Non-pigmented ciliary epithelial cell (primary cell): ENCODE results near the gene NPY4R.
"Not testable (repeated sequence)": the region's sequence is repeated elsewhere in the genome, so short reads cannot be mapped to it uniquely, and the experiment has no call there.

Experiments used
- DNase-seq: peaks from one replicate; pipeline ENCODE4 v3.0.0-alpha.2; 2010; ENCODE audit warnings: low read depth

NPY4R gene, protein sequence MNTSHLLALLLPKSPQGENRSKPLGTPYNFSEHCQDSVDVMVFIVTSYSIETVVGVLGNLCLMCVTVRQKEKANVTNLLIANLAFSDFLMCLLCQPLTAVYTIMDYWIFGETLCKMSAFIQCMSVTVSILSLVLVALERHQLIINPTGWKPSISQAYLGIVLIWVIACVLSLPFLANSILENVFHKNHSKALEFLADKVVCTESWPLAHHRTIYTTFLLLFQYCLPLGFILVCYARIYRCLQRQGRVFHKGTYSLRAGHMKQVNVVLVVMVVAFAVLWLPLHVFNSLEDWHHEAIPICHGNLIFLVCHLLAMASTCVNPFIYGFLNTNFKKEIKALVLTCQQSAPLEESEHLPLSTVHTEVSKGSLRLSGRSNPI

GRCh38 chr10:46465765-46466164 is at the start of gene NPY4R:
Gene NPY4R (minus strand): TSS chr10:46465958. CDS start chr10:46462635, 3,323 bp downstream.
- not testable (repeated sequence) for DNase-seq

- DNase-seq = no peak
Observed at GRCh38 chr10:46515366-46515765, 49.6 kb upstream of the NPY4R start.

DNA sequence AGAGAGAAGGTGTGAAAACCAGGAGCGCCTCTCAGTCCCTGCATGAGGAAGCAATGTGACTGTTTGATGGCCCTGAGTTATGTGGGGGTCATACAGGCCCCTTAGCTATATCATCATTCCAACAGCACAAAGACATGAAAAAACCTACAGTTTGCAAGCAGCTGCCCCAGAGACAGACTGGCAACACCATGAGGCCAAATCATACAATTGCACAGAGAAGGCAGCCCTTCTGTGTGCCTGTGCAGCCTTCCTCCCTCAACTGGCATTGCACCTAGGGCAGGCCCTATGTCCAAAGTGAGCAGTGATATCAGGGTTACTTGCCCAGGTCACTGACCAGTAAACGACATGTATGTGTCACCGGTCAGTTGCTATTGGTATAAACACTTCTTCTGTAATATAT is 49.1 kb upstream of the NPY4R start:
- no peak for DNase-seq

DNA sequence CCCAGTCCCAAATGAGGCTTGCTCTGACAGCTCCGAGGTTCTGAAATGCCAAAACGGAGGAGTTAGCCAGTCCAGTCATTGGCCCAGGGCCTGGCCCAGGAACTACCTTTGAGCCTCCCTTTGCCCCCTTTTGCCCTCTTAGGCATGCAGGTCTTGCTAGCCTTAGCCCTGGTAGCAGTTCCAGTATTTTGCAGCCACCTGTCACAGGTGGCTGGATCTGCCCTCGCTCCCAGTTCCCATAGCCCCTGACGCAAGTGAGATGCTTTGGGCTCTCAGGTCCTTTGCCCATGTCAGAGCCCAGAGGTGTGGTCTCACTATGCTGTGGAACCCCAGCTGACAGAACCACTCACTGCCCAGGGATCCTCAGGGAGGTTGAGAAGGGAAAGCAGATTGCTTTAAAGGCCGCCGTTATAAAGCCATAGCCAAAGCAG is 48.7 kb upstream of the NPY4R start:
- DNase-seq = no peak

DNA sequence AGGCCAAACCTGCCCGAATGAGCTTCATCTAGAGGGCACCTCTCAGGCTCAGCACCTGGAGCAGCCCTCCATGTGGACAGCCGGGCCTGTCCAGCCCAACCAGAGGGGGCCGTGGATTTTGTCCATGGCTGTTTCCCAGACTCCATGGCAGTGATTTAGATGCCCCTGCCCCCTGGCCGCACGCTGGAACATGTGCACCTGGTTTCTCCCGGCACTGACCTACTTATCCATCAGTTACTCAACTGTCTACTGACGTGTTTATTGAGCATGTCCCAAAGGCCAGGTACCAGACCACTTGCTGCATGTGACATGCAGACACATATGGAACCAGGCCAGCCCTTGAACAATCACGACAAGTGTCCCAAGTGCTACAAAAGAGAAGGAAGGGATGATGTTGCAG is 47.6 kb upstream of the NPY4R start:
- not testable (repeated sequence) for DNase-seq

DNA sequence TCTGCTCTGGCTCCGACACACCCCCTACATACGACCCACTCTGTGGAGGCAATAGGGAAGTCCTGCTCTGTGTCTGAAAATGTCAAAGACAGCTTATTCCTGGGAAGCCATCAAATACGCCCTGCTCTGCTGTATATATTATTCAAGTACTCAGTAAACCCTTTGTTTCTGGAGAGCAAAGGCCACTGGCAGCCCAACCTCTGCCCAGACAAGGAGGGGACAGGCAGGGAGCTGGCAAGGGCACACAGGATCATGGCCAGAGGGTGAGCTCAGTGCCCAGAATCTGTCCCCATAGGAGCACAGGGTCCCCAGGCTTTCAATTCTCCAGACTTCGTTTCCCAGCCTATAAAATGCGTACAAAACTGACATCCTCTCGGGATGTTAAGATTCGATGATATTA is 47.0 kb upstream of the NPY4R start:
- not testable (repeated sequence) for DNase-seq

DNA sequence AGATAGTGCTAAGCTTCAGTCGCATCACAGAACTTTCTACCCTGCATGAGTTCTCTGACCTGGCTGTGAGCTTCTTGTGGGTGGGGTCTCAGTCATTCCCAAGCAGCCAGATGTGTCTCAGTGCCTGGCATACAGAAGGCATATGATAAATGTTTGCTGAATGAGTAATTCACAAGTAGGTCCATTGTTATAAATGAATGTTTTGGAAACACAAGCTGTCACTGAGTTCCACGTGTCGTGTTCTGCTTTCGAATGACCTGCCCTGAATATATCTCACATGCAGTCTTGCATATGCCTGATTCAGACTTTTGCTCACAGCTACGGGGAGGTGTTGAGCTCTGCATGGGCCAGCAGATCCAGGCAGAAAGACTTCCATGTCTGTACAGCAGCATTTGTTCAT is 46.2 kb upstream of the NPY4R start:
- not testable (repeated sequence) for DNase-seq

DNA sequence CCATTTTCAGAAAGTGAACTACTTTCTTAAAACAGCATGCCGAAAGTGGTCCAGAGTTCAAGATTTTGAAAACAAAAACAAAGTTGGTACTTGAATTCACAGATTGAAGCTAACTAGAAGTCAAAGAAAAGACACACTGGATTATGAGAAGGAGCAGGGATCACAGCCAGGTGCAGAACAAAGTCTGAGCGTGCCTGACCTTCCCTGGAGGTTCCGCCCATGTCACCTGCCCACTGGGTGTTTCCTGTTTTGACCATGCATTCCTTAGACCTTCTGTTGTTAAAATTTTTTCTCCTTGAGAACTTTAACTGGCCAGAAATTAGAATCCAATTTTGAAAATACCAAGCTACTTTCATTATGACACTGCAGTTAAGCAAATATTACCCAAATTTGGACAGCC is 34.2 kb upstream of the NPY4R start:
- not testable (repeated sequence) for DNase-seq

DNA sequence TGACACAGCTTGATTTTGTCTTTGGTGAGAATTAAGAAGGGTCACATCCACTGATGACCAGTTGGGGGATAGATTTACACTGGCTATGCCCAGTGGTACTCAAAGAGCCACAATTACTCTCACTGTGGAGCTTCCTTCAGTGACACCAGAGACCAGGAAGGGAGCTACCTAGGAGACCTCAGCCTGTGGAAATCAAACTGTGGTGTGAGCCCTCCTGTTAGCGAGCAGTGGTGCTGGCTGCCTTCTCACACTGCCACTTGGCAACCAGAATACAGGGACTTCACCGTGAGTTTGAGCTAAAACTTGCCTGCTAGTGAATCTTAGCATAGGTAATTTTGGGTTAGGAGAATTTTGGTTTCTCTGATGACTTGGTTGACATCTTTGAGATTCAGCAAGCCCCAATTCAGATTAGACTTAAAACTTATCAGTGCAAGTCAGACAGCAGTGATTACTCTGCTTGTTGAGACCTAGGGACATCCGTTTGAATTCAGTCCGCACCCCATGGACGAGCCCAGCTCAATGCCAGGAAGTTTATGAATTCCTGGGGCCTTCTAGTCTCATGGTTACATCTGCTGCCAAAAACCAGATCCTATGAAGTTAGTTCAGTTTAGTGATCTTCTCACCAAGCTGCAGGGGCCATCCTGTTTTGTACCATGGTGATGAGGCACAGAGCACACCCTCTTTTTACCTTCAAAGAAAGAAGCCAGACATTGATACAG is 33.4 kb upstream of the NPY4R start:
- DNase-seq = not testable (repeated sequence)

- DNase-seq = not testable (repeated sequence)
Observed at GRCh38 chr10:46497878-46498277, 32.1 kb upstream of the NPY4R start.

DNA sequence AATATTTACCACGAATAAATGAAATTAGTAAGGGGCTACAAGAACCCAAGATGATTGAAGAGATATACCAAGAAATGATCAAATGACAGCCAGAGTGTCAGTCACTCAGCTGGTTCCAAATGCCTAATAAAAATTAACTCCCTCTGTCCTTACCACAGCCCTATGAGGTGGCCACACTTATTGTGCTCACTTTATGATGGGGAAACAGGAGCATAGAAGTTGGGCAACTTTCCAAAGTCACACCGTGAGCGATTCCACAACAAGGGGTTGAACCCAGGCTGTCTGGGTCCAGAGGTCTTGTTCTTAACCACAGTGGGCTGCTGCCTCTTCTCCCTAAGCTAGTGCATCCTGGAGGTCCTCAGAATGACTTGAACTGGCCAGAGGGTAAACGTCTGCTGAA is 31.6 kb upstream of the NPY4R start:
- DNase-seq = not testable (repeated sequence)

DNA sequence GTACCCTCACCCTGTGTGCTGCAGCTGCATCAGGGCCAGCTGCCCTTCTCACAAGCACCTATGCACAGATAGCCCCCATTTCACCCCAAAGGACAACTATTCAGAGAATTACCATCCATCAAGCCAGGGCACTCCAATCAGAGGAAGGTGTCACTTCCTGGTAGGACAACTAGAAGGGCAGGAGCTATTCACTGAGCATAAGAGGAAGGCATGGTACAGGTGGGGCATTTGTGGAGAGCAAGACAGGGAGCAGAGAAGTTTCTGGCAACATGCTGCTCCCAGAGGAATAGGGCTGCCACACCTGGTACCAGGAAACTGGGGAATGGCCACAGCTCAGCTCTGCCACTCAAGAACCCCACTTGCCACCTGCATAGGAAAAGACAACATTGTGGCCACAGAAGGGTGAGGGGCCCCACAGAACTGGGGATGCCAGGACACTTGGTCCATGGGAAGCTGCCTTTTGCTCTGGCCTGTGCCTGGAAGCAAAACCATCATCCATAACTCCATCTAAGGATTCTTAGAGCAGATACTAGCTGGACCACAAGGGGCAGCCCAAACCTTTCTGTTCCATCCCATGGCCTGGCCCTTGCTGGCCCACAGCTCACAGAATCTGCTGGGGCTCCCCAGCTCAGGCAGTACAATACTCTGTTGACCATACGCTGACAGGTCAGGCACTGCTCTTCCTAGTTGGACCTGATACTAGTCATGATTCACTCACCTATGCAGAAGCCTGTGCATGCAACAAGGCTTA is 25.8 kb upstream of the NPY4R start:
- DNase-seq = not testable (repeated sequence)

GRCh38 chr10:46490285-46490684 is 24.5 kb upstream of the NPY4R start:
- DNase-seq = not testable (repeated sequence)

- DNase-seq = not testable (repeated sequence)
Observed at GRCh38 chr10:46486459-46486858, 20.7 kb upstream of the NPY4R start.

DNA sequence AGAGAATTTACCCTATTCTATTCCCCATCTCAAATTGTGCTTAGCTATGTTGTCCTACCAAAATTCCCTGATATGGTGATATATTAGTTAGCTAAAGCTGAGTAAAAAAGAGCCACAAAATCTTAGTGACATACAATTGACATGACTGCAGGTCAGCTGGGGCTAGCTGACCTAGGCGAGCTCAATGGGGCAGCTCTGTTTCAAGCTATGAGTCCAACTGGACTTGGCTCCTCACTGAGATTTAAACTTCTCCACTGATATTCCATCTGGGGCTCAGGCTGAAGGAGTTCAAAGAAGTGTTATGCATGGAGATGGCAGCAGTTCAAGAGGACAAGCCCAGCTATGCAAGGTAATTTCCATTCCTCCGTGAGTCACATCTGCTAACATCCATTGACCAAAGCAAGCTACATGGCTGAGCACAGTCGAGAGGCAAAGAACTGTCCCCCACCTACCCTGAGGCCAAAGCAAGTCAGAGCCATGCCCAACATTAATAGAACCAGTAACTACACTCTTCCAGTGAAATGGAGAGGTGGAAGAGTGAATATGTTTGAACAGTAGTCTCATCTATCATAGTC is 9.1 kb upstream of the NPY4R start:
- not testable (repeated sequence) for DNase-seq

- not testable (repeated sequence) for DNase-seq
Observed at GRCh38 chr10:46473758-46474157, 8.0 kb upstream of the NPY4R start.

DNA sequence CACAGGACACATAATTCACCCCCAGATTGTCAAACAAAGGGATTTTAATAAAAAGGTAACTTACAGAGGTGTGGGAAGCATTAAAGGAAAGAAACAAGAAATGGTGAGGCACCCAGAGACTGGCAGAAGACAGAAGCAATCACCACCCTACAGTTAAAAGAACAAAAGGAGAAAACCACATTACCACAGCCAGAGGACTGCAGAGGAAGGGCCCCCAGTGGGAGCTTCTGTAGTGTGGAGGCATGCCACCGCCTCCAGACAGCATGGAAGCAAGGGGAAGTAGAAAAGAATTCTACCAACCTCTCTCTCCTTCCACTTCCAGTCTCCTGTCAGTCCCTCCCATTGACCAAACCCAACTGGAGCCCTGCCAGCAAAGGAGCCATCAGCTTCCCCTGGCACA is 4.4 kb upstream of the NPY4R start:
- not testable (repeated sequence) for DNase-seq

DNA sequence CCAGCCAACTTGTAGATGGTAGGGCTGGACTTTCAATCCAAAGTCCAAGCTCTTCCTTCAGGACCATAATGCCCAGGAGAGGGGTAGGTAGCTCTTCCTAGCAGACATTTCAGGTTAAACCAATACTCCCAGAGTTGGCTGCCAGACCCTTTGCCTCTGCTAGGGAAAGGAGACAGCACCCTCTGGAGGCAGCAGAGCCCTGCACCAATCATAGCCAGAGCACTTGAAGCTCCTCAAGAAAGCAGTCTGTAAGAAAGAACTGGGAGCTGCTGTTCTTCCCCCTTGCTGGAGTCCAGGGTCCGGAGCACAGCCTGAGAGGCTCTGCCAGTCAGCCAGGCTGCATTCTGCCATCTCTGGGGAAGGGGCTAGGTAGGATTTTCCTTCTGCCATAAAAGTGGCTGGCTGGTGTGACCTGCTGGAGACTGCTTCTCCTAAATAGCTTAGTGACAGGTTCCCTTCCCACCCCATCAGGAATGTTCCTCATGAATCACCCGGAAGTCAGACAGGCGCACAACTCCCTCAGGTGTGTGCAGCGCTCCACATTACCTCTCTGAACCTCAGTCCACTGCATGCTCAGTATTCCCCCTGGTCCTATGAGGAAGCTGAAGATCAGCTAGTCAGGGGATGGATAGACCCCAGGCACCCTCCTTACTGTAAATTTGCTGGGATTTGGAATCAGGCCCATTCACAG is 2.5 kb upstream of the NPY4R start:
- not testable (repeated sequence) for DNase-seq

DNA sequence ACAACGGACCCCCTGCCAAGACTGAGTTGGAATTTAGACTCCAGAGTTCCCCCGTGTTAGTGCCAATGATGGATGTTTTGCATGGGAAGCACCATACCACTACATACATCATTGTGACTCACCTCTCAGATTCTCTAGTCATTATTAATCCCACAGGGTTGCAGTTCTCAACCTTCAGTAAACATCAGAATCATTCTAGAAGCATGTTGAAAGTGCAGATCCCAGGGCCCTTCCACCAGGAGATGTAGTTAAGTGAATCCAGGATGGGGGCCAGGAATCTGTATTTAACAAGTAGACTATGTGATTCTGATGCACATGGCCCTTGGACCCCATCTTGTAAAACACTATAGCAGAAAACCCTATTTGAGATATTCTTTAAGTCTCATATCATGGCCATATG is 2.1 kb downstream of the NPY4R start:
- DNase-seq = not testable (repeated sequence)

GRCh38 chr10:46462276-46462675 is 3.5 kb downstream of the NPY4R start:
- not testable (repeated sequence) for DNase-seq

GRCh38 chr10:46459579-46459978 is 6.2 kb downstream of the NPY4R start:
- not testable (repeated sequence) for DNase-seq
